K562 (cell line): Measurements from ENCODE around the gene MIX23. TPM values are rescaled to one million over a fixed set of nuclear protein-coding genes. Genes with fewer than 3 reads are reported as not detected.

Source experiments
- ARID1B ChIP-seq: fragments of 450-650 bp; IDR thresholded peaks from 2 replicates; pipeline ENCODE4 v1.6.1; 2016; ENCODE audit warnings: antibody characterized with exemption, mild to moderate bottlenecking, inconsistent platforms
- CBFA2T2 ChIP-seq: fragments of 450-650 bp; conservative IDR thresholded peaks from 2 replicates; pipeline ENCODE4 v1.6.1; 2017; ENCODE audit warnings: mild to moderate bottlenecking
- EZH2 ChIP-seq: IDR thresholded peaks from 2 replicates; pipeline ENCODE4 v1.6.1; 2012; ENCODE audit warnings: low read depth, mild to moderate bottlenecking, inconsistent platforms, low read length, borderline replicate concordance
- ILK ChIP-seq: fragments of 450-650 bp; IDR thresholded peaks from 2 replicates; pipeline ENCODE4 v1.6.1; 2016; ENCODE audit warnings: missing genetic modification characterization, low read depth, mild to moderate bottlenecking, missing compliant biosample characterization, moderate library complexity, borderline replicate concordance
- MYNN ChIP-seq, 2 experiments: sonication (generic); formaldehyde crosslinking in 1 of 2; IDR thresholded peaks; 2 replicates each; pipeline versions ENCODE4 v1.5.0 to v1.6.1; 2016 to 2020; ENCODE audit warnings: antibody characterized with exemption in 1 of 2, missing genetic modification reagents in 1 of 2
- PHB2 ChIP-seq: fragments of 450-650 bp; IDR thresholded peaks from 2 replicates; pipeline ENCODE4 v1.6.1; 2017; ENCODE audit warnings: low read depth
- POLR2AphosphoS2 ChIP-seq: IDR thresholded peaks from 2 replicates; pipeline ENCODE4 v1.6.1; 2012; ENCODE audit warnings: low read length, improper control_type of control experiment
- SREBF2 ChIP-seq: sonication (generic); formaldehyde crosslinking; IDR thresholded peaks from 2 replicates; pipeline ENCODE4 v1.4.0; 2020; ENCODE audit warnings: mild to moderate bottlenecking, missing genetic modification reagents
- TCF7 ChIP-seq: sonication (generic); IDR thresholded peaks from 2 replicates; pipeline ENCODE4 v1.6.1; 2016; ENCODE audit warnings: antibody characterized with exemption, borderline replicate concordance
- TCF7L2 ChIP-seq: fragments of 150-350 bp; IDR thresholded peaks from 2 replicates; pipeline ENCODE4 v1.6.1; 2016; ENCODE audit warnings: low read depth, mild to moderate bottlenecking, low read length, moderate library complexity
- ZNF224 ChIP-seq: sonication (generic); formaldehyde crosslinking; IDR thresholded peaks from 2 replicates; pipeline ENCODE4 v1.8.0; 2022; ENCODE audit warnings: mild to moderate bottlenecking, missing genetic modification reagents
- ZNF263 ChIP-seq: sonication (generic); formaldehyde crosslinking; IDR thresholded peaks from 2 replicates; pipeline ENCODE4 v1.8.0; 2022; ENCODE audit warnings: mild to moderate bottlenecking, missing genetic modification reagents, borderline replicate concordance
- ZNF766 ChIP-seq: fragments of 200-800 bp; sonication (Bioruptor generic); conservative IDR thresholded peaks from 2 replicates; pipeline ENCODE4 v1.6.1; 2016; ENCODE audit warnings: missing genetic modification characterization, missing compliant biosample characterization
- polyA plus RNA-seq, 8 experiments: library from polyadenylated mRNA; depleted of rRNA in 4 of 8; stranded (reverse) in 5 of 8; unstranded in 3 of 8; fragments of >200 nt; fragmentation: Nextera tagmentation in 2 of 8; fragmentation: Illumina TruSeq in 1 of 8; extraction: Ambion mirVana in 2 of 8; extraction: Trizol in 1 of 8; gene quantifications; 2 replicates each; pipeline versions ENCODE4 v1.2.1 to v1.2.3, GENCODE V29; 2011 to 2014; ENCODE audit warnings: inconsistent platforms in 1 of 8, missing spikeins in 1 of 8
- total RNA-seq, 7 experiments: library from RNA; depleted of rRNA in 6 of 7; stranded (reverse); fragments of >200 nt in 6 of 7; fragmentation: Illumina TruSeq in 2 of 7; extraction: Trizol in 2 of 7; gene quantifications; 2 replicates each; pipeline versions ENCODE4 v1.2.1 to v1.2.3, GENCODE V29; 2011 to 2021; ENCODE audit warnings: low replicate concordance in 1 of 7
- TF ChIP-seq, protein P1 (sequence below): fragments of 150-350 bp; conservative IDR thresholded peaks from 2 replicates; pipeline ENCODE4 v1.6.1; 2014; ENCODE audit warnings: low read length
- TF ChIP-seq, protein P2 (sequence below): fragments of 200-600 bp; sonication (generic); IDR thresholded peaks from one replicate; pipeline ENCODE4 v1.6.1; 2012; ENCODE audit warnings: mild to moderate bottlenecking, low read depth, low read length, inconsistent platforms

MIX23 gene
- total and polyA plus RNA-seq, 9 of the 15 experiments (the other 6 are each of a cell fraction or from before 2014, with no cell fraction given): 45.5 to 185 (median 106) TPM

DNA sequence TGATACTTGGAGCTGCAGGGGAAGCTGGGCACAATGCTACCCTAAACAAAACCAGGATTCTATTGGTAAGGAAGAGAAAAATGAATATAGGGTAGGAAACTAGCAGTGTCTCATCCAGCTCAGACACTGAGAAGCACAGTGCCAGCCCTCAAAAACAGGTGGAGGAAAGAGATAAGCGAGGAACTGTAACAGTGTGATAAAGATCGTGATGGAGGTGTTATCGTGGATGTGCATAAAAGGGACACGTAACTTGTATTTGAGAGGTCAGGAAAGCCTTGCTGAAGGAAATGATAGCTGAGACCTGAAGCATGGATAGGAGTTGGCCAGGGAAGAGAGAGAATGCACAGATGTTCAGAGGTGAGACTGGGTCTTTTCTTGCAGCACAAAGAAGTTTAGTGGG lies 27.4 kb downstream of the MIX23 start (continued):
- TF ChIP-seq ARID1B: peak; percentile 95
- no peak for TF ChIP-seq MYNN (IDR thresholded peaks at IDR 0.05)
- TF ChIP-seq MYNN (CRISPR knock-in tag; IDR thresholded peaks at IDR 0.05): no peak
- no peak for TF ChIP-seq ZNF263
- TF ChIP-seq, protein P1, sequence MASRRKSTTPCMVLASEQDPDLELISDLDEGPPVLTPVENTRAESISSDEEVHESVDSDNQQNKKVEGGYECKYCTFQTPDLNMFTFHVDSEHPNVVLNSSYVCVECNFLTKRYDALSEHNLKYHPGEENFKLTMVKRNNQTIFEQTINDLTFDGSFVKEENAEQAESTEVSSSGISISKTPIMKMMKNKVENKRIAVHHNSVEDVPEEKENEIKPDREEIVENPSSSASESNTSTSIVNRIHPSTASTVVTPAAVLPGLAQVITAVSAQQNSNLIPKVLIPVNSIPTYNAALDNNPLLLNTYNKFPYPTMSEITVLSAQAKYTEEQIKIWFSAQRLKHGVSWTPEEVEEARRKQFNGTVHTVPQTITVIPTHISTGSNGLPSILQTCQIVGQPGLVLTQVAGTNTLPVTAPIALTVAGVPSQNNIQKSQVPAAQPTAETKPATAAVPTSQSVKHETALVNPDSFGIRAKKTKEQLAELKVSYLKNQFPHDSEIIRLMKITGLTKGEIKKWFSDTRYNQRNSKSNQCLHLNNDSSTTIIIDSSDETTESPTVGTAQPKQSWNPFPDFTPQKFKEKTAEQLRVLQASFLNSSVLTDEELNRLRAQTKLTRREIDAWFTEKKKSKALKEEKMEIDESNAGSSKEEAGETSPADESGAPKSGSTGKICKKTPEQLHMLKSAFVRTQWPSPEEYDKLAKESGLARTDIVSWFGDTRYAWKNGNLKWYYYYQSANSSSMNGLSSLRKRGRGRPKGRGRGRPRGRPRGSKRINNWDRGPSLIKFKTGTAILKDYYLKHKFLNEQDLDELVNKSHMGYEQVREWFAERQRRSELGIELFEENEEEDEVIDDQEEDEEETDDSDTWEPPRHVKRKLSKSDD: no peak
- TF ChIP-seq PHB2: peak; percentile 41; the same call in 1 of the 2 replicates
- TF ChIP-seq TCF7: peak; percentile 79; the same call in 1 of the 2 replicates
- TF ChIP-seq CBFA2T2: peak; percentile 88
- TF ChIP-seq TCF7L2: no peak
- no peak for TF ChIP-seq ZNF224 (CRISPR knock-in tag)
- no peak for TF ChIP-seq ILK
- no peak for TF ChIP-seq ZNF766
- TF ChIP-seq SREBF2 (CRISPR knock-in tag): no peak
- TF ChIP-seq POLR2AphosphoS2: no peak
- TF ChIP-seq EZH2: no peak
- TF ChIP-seq, protein P2, sequence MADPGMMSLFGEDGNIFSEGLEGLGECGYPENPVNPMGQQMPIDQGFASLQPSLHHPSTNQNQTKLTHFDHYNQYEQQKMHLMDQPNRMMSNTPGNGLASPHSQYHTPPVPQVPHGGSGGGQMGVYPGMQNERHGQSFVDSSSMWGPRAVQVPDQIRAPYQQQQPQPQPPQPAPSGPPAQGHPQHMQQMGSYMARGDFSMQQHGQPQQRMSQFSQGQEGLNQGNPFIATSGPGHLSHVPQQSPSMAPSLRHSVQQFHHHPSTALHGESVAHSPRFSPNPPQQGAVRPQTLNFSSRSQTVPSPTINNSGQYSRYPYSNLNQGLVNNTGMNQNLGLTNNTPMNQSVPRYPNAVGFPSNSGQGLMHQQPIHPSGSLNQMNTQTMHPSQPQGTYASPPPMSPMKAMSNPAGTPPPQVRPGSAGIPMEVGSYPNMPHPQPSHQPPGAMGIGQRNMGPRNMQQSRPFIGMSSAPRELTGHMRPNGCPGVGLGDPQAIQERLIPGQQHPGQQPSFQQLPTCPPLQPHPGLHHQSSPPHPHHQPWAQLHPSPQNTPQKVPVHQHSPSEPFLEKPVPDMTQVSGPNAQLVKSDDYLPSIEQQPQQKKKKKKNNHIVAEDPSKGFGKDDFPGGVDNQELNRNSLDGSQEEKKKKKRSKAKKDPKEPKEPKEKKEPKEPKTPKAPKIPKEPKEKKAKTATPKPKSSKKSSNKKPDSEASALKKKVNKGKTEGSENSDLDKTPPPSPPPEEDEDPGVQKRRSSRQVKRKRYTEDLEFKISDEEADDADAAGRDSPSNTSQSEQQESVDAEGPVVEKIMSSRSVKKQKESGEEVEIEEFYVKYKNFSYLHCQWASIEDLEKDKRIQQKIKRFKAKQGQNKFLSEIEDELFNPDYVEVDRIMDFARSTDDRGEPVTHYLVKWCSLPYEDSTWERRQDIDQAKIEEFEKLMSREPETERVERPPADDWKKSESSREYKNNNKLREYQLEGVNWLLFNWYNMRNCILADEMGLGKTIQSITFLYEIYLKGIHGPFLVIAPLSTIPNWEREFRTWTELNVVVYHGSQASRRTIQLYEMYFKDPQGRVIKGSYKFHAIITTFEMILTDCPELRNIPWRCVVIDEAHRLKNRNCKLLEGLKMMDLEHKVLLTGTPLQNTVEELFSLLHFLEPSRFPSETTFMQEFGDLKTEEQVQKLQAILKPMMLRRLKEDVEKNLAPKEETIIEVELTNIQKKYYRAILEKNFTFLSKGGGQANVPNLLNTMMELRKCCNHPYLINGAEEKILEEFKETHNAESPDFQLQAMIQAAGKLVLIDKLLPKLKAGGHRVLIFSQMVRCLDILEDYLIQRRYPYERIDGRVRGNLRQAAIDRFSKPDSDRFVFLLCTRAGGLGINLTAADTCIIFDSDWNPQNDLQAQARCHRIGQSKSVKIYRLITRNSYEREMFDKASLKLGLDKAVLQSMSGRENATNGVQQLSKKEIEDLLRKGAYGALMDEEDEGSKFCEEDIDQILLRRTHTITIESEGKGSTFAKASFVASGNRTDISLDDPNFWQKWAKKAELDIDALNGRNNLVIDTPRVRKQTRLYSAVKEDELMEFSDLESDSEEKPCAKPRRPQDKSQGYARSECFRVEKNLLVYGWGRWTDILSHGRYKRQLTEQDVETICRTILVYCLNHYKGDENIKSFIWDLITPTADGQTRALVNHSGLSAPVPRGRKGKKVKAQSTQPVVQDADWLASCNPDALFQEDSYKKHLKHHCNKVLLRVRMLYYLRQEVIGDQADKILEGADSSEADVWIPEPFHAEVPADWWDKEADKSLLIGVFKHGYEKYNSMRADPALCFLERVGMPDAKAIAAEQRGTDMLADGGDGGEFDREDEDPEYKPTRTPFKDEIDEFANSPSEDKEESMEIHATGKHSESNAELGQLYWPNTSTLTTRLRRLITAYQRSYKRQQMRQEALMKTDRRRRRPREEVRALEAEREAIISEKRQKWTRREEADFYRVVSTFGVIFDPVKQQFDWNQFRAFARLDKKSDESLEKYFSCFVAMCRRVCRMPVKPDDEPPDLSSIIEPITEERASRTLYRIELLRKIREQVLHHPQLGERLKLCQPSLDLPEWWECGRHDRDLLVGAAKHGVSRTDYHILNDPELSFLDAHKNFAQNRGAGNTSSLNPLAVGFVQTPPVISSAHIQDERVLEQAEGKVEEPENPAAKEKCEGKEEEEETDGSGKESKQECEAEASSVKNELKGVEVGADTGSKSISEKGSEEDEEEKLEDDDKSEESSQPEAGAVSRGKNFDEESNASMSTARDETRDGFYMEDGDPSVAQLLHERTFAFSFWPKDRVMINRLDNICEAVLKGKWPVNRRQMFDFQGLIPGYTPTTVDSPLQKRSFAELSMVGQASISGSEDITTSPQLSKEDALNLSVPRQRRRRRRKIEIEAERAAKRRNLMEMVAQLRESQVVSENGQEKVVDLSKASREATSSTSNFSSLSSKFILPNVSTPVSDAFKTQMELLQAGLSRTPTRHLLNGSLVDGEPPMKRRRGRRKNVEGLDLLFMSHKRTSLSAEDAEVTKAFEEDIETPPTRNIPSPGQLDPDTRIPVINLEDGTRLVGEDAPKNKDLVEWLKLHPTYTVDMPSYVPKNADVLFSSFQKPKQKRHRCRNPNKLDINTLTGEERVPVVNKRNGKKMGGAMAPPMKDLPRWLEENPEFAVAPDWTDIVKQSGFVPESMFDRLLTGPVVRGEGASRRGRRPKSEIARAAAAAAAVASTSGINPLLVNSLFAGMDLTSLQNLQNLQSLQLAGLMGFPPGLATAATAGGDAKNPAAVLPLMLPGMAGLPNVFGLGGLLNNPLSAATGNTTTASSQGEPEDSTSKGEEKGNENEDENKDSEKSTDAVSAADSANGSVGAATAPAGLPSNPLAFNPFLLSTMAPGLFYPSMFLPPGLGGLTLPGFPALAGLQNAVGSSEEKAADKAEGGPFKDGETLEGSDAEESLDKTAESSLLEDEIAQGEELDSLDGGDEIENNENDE: no peak
